ENCODE data around the gene CSNK2A2.
A peak's percentile ranks its signal among the peaks of the same experiment; 100 is the strongest.

CSNK2A2 gene

GRCh38 chr16:58109881-58110280 is 88.0 kb downstream of the CSNK2A2 start:
- Histone ChIP-seq H3K9ac (ENCODE audit: insufficient read length, low read depth) (peak overlapping the region; percentile 59), H3K9me3 (ENCODE audit: insufficient read depth, low read length) (no peaks in the 10 kb centered on the region), H3K4me3 (ENCODE audit: insufficient read length, low read depth) (no peak overlapping the region), H3K27me3 (ENCODE audit: insufficient read depth, insufficient read length) (no peaks in the 10 kb centered on the region), H3K4me1 (ENCODE audit: insufficient read depth, insufficient read length) (peaks cover 18% of the 10 kb centered on the region), H3K36me3 (ENCODE audit: insufficient read depth, insufficient read length, low read length) (peaks cover 23% of the 10 kb centered on the region)
- TF ChIP-seq YY1 (IDR thresholded peaks at IDR 0.05; ENCODE audit: insufficient read depth, insufficient read length) (no peak), ZNF274 (IDR thresholded peaks at IDR 0.05; ENCODE audit: low read depth, low read length) (no peak), SUZ12 (IDR thresholded peaks at IDR 0.05; ENCODE audit: extremely low read depth, insufficient read depth, insufficient read length) (no peak)
- no peak for DNase-seq (ENCODE audit: low read depth, low spot score)

GRCh38 chr16:58109330-58109729 is 88.6 kb downstream of the CSNK2A2 start:
- no peak for TF ChIP-seq ZNF274 (IDR thresholded peaks at IDR 0.05; ENCODE audit: low read depth, low read length)
- Histone ChIP-seq H3K9me3 (ENCODE audit: insufficient read depth, low read length) (no peaks in the 10 kb centered on the region), H3K4me3 (ENCODE audit: insufficient read length, low read depth) (no peak overlapping the region), H3K36me3 (ENCODE audit: insufficient read depth, insufficient read length, low read length) (peaks cover 18% of the 10 kb centered on the region), H3K9ac (ENCODE audit: insufficient read length, low read depth) (no peak overlapping the region), H3K4me1 (ENCODE audit: insufficient read depth, insufficient read length) (peaks cover 18% of the 10 kb centered on the region), H3K27me3 (ENCODE audit: insufficient read depth, insufficient read length) (no peaks in the 10 kb centered on the region)
- DNase-seq (ENCODE audit: low read depth, low spot score): no peak
